ENCODE measurements around the gene TSPEAR.

- TF ChIP-seq, protein P1, sequence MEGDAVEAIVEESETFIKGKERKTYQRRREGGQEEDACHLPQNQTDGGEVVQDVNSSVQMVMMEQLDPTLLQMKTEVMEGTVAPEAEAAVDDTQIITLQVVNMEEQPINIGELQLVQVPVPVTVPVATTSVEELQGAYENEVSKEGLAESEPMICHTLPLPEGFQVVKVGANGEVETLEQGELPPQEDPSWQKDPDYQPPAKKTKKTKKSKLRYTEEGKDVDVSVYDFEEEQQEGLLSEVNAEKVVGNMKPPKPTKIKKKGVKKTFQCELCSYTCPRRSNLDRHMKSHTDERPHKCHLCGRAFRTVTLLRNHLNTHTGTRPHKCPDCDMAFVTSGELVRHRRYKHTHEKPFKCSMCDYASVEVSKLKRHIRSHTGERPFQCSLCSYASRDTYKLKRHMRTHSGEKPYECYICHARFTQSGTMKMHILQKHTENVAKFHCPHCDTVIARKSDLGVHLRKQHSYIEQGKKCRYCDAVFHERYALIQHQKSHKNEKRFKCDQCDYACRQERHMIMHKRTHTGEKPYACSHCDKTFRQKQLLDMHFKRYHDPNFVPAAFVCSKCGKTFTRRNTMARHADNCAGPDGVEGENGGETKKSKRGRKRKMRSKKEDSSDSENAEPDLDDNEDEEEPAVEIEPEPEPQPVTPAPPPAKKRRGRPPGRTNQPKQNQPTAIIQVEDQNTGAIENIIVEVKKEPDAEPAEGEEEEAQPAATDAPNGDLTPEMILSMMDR (IDR thresholded peaks at IDR 0.05), result no peak
- TF ChIP-seq REST (IDR thresholded peaks at IDR 0.05; ENCODE audit: insufficient read depth in 1 of 2, low read depth in 2 of 2, low read length in 1 of 2), result no peak
- TF ChIP-seq POLR2AphosphoS5 (IDR thresholded peaks at IDR 0.05; ENCODE audit: low read depth, low read length), result no peak
- TF ChIP-seq TCF7L2 (IDR thresholded peaks at IDR 0.05; ENCODE audit: low read depth, low read length), result no peak
- TF ChIP-seq SIN3A (IDR thresholded peaks at IDR 0.05; ENCODE audit: borderline replicate concordance, insufficient read depth, low read depth, low read length), result no peak
Measured at GRCh38 chr21:44734026-44734745, 22.8 kb upstream of the TSPEAR start.
